Measurements from ENCODE around the gene MIB2.

MIB2 gene

GRCh38 chr1:1569341-1569740 lies 46.0 kb upstream of the MIB2 start:
- no peak overlapping the region for H3K4me3 ChIP-seq (replicated peaks; ENCODE audit: insufficient read depth, low read length)
- no peak for DNase-seq (ENCODE audit: low read depth in 1 of 2, low spot score in 1 of 2)
- H3K27me3 ChIP-seq (ENCODE audit: insufficient read depth, poor library complexity, severe bottlenecking) = no peaks in the 10 kb centered on the region
- no peak for TF ChIP-seq CTCF (IDR thresholded peaks at IDR 0.05; ENCODE audit: insufficient read depth, low read length)
- TF ChIP-seq POLR2AphosphoS5 (IDR thresholded peaks at IDR 0.05; ENCODE audit: low read depth) = no peak
- TF ChIP-seq GABPA (IDR thresholded peaks at IDR 0.05; ENCODE audit: low read depth) = no peak
- H3K27ac ChIP-seq (replicated peaks) = no peak overlapping the region

- TF ChIP-seq GABPA (IDR thresholded peaks at IDR 0.05; ENCODE audit: low read depth) (no peak), SPI1 (IDR thresholded peaks at IDR 0.05; ENCODE audit: borderline replicate concordance, low read depth) (peak; percentile 58; the same call in 1 of the 2 replicates), REST (IDR thresholded peaks at IDR 0.05; ENCODE audit: insufficient replicate concordance, low read depth) (peak; percentile 32), POLR2AphosphoS5 (IDR thresholded peaks at IDR 0.05; ENCODE audit: low read depth) (0 out of 2 replicates have a peak, but pooled peaks have one; percentile 12)
- Histone ChIP-seq H3K27ac (replicated peaks) (peak overlapping the region; percentile 97), H3K27me3 (ENCODE audit: insufficient read depth, poor library complexity, severe bottlenecking) (no peaks in the 10 kb centered on the region), H3K4me3 (replicated peaks; ENCODE audit: insufficient read depth, low read length) (peak overlapping the region; percentile 94)
- DNase-seq (ENCODE audit: low read depth in 1 of 2, low spot score in 1 of 2) = peak in 1 of 2 experiments; percentile 72
Observed at GRCh38 chr1:1573843-1574720, 41.2 kb upstream of the MIB2 start.

- no peaks in the 10 kb centered on the region for H3K27me3 ChIP-seq (ENCODE audit: insufficient read depth, poor library complexity, severe bottlenecking)
- H3K4me3 ChIP-seq (replicated peaks; ENCODE audit: insufficient read depth, low read length) = peak within 1 kb of the TSS; percentile 94
- peak within 1 kb of the TSS; percentile 97 for H3K27ac ChIP-seq (replicated peaks)
- TF ChIP-seq SPI1 (IDR thresholded peaks at IDR 0.05; ENCODE audit: borderline replicate concordance, low read depth) (no peak), POLR2AphosphoS5 (IDR thresholded peaks at IDR 0.05; ENCODE audit: low read depth) (peak; percentile 89), CTCF (IDR thresholded peaks at IDR 0.05; ENCODE audit: insufficient read depth, low read length) (no peak), GABPA (IDR thresholded peaks at IDR 0.05; ENCODE audit: low read depth) (0 out of 2 replicates have a peak, but pooled peaks have one; percentile 24), REST (IDR thresholded peaks at IDR 0.05; ENCODE audit: insufficient replicate concordance, low read depth) (no peak)
- peak; percentile 91 to 92 for DNase-seq (ENCODE audit: low read depth in 1 of 2, low spot score in 1 of 2)
Observed at GRCh38 chr1:1574721-1575537, 40.4 kb upstream of the MIB2 start, which contains the start of gene SSU72. TSS of gene SSU72 (minus strand) at chr1:1574863. CDS start at chr1:1574557, 306 bp downstream.

Measured in HL-60 (cell line).